Measurements from ENCODE around the gene UPK3BL2. TPM values are rescaled to one million over a fixed set of nuclear protein-coding genes. Genes with fewer than 3 reads are reported as not detected.
A peak's percentile ranks its signal among the peaks of the same experiment; 100 is the strongest.
"Not testable (repeated sequence)": the region's sequence is repeated elsewhere in the genome, so short reads cannot be mapped to it uniquely, and the experiment has no call there.

The UPK3BL2 gene, protein sequence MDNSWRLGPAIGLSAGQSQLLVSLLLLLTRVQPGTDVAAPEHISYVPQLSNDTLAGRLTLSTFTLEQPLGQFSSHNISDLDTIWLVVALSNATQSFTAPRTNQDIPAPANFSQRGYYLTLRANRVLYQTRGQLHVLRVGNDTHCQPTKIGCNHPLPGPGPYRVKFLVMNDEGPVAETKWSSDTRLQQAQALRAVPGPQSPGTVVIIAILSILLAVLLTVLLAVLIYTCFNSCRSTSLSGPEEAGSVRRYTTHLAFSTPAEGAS
- 14.1 and 19.2 TPM in 2 replicates for total RNA-seq

DNA sequence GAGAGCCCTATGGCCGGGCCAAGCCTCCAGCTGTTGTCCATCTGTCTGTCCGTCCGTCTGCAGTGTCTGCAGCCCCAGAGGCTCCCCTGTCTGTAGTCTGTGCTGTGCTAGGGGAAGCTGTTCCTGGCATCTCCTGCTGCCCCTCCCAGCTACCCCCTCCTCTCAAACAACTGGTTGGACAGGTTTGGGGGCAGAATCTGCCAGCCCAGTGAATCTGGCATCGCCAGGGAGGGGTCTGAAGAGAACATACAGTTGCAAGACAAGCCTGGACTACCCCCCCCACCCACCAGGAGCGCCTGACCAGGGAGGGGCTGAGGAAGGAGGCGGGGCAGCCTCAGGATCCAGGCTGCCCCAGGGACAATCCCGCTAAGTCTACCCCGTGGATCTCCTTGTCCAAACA is at the start of gene UPK3BL2:
UPK3BL2 (minus strand) TSS at position 101 of the 400 bp plus-strand sequence; CDS start at position 41, 60 bp downstream.
- H3K27ac Mint-ChIP-seq; H3K4me1 Mint-ChIP-seq; H3K36me3 Mint-ChIP-seq (ENCODE audit: low read depth); H3K9me3 Mint-ChIP-seq; H3K4me3 Mint-ChIP-seq; H3K27me3 Mint-ChIP-seq; DNase-seq; intact Hi-C loops (cut with micrococcal nuclease): not testable (repeated sequence)

DNA sequence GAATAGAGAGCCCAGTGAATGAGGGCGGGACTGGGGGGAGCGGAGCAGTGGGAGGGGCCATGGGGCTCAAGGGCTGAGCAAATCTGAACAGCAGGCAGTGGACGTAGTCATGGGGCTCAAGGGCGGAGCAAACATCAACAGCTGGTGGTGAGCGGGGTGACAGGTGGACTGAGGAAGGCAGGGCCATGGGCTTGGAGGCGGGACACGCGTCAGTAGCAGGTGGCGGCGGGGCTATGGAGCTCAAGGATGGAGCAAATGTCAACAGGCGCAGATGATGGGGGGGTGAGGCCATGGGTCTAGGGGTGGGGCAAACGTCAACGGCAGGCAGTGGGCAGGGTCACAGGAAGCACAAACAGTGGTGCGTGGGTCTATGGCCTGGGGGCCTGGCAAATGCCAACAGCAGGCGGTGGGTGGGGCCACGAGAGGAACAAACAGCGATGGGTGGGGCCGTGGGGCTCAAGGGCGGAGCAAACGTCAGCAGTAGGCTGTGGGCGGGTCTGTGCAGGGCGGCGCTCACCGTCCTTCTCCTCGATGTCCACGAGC is 49.1 kb upstream of the UPK3BL2 start:
- H3K4me1 Mint-ChIP-seq; H3K27me3 Mint-ChIP-seq; H3K27ac Mint-ChIP-seq; H3K4me3 Mint-ChIP-seq; intact Hi-C loops (cut with micrococcal nuclease); H3K9me3 Mint-ChIP-seq; H3K36me3 Mint-ChIP-seq (ENCODE audit: low read depth): not testable (repeated sequence)
- peak; percentile 70 for DNase-seq

DNA sequence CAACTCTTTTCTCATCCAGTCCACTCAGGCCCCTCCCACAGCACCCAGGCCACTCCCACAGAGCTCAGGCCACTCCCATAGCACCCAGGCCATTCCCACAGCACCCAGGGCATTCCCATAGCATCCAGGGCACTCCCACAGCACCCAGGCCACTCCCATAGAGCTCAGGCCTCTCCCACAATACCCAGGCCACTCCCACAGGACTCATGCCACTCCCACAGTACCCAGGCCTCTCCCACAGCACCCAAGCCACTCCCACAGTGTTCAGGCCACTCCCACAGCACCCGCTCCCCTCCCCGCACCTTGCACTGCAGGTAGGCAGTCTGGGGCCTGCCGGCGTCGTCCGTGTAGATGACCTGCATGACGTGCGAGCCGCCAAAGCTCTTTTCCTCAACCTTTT is 46.4 kb upstream of the UPK3BL2 start:
- H3K9me3 Mint-ChIP-seq; DNase-seq; H3K27me3 Mint-ChIP-seq; H3K4me3 Mint-ChIP-seq; H3K4me1 Mint-ChIP-seq; H3K27ac Mint-ChIP-seq; H3K36me3 Mint-ChIP-seq (ENCODE audit: low read depth); intact Hi-C loops (cut with micrococcal nuclease): not testable (repeated sequence)

DNA sequence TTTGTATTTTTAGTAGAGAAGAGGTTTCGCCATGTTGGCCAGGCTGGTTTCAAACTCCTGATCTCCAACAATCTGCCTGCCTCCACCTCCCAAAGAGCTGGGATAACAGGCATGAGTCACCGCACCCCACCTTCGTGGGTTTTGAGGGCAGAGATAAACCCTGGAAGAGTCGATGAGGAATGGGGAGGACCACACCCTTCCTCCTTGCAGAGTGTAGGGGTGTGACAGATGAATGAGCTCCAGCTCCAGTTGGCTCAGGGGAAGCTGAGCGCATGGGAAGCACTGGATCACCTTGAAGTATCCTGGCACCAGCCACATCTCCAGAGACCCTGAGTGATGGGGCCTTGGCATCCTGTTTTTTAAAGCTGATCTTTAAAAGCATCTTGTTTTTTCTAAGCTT is 40.0 kb upstream of the UPK3BL2 start:
- H3K27ac Mint-ChIP-seq; intact Hi-C loops (cut with micrococcal nuclease); H3K4me3 Mint-ChIP-seq; H3K36me3 Mint-ChIP-seq (ENCODE audit: low read depth); H3K27me3 Mint-ChIP-seq; H3K4me1 Mint-ChIP-seq; H3K9me3 Mint-ChIP-seq; DNase-seq: not testable (repeated sequence)

DNA sequence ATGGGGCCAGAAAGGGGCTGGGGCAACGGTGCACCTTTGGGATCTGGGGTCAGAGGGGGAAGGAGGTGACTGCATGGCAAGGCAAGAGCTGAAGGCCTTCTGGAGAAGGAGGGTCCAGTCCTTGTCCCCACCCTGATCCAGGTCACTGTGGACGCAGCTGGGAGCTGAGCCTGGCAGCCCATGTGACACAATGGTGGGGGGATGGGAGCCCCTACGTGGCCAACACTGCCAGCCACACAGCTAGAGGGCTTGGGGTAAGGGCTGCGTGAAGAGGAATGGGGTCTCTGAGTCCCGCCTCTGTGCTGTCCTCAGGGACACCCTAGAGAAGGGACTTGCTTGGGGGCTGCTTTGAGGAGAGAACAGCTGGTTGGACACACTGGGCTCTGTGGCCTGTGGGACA is 38.2 kb upstream of the UPK3BL2 start:
- H3K36me3 Mint-ChIP-seq (ENCODE audit: low read depth); H3K9me3 Mint-ChIP-seq; H3K4me3 Mint-ChIP-seq; H3K27ac Mint-ChIP-seq; DNase-seq; H3K4me1 Mint-ChIP-seq; intact Hi-C loops (cut with micrococcal nuclease); H3K27me3 Mint-ChIP-seq: not testable (repeated sequence)

DNA sequence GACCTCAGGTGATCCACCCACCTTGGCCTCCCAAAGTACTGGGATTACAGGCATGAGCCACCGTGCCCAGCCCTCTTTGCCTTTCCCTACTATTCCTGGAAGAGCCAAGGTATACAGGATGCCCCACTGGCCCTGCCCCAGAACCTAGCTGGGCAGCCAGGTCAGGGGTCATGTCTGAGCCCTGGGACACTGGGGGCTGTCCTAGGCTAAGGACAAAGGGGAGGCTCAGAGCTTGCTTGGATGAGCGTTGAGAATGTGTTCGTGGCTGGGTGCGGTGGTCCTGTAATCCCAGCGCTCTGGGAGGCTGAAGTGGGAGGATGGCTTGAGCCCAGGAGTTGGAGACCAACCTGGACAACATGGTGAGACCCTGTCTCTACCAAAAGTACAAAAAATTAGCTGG is 35.0 kb upstream of the UPK3BL2 start:
- H3K4me1 Mint-ChIP-seq; intact Hi-C loops (cut with micrococcal nuclease); H3K27me3 Mint-ChIP-seq; H3K9me3 Mint-ChIP-seq; H3K4me3 Mint-ChIP-seq; H3K36me3 Mint-ChIP-seq (ENCODE audit: low read depth); H3K27ac Mint-ChIP-seq: not testable (repeated sequence)
- DNase-seq = peak; percentile 57

DNA sequence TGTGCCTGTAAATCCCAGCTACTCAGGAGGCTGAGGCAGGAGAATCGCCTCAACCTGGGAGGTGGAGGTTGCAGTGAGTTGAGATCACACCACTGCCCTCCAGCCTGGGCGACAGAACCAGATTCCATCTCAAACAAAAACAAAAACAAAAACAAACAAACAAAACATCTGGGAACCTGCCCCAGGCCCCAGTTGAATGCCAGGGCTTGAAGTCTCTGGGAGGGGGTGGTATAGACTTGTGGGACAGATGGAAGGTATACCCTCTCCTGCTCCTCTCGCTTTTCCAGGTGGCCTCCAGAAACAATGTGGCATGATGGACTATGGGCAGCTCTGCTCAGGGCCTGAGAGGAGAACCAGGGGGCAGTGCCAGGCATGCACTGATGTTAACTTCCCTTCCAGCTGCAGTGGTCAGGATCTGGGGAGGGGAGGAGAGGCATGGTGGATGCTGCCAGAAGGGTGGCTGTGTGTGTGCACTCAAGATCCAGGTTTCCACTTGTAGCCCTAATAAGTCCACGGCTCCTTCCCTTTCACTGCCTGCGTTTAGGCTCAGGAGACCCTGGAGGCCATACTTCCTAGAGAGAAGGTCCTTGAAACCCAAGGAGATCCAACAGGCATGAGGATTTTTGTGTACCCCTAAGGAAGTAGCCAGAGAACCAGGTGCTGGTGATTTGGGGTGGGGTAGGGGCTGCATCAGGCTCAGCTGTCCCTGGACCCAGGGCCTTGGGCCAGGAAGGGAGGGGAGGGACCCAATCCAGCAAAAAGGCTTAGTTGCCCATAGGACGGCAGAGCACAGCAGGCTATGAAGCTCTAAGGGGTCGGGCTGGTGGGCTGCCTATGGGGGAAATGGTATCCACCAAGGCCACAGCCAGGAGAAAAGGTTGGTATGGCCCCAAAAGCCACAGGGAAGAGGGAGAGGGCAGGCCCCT is 34.1 kb upstream of the UPK3BL2 start:
- not testable (repeated sequence) for H3K36me3 Mint-ChIP-seq (ENCODE audit: low read depth)

DNA sequence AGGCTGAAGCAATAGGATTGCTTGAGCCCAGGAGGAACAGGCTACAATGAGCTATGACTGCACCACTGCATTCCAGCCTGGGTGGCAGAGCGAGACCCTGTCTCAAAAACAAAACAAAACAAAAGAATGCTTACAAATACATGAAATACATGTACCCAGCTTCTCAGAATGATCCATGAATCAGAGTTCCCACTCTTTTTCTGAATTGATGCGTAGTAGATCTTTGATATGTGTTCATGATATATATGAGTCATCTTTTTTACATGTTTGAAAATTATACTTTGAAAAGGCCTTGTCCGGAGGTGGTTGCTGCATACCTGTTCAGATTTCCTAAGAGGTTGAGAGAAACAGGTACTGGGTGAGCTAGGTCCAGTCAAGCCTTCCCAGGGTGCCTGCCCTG is 32.9 kb upstream of the UPK3BL2 start:
- H3K36me3 Mint-ChIP-seq (ENCODE audit: low read depth); H3K9me3 Mint-ChIP-seq; H3K4me1 Mint-ChIP-seq; intact Hi-C loops (cut with micrococcal nuclease); DNase-seq; H3K4me3 Mint-ChIP-seq; H3K27ac Mint-ChIP-seq; H3K27me3 Mint-ChIP-seq: not testable (repeated sequence)

More for the DNA sequence above, 34.1 kb upstream of the UPK3BL2 start:
- H3K4me3 Mint-ChIP-seq; H3K27me3 Mint-ChIP-seq; intact Hi-C loops (cut with micrococcal nuclease); H3K27ac Mint-ChIP-seq; H3K4me1 Mint-ChIP-seq; H3K9me3 Mint-ChIP-seq: not testable (repeated sequence)
- peak; percentile 65 for DNase-seq

DNA sequence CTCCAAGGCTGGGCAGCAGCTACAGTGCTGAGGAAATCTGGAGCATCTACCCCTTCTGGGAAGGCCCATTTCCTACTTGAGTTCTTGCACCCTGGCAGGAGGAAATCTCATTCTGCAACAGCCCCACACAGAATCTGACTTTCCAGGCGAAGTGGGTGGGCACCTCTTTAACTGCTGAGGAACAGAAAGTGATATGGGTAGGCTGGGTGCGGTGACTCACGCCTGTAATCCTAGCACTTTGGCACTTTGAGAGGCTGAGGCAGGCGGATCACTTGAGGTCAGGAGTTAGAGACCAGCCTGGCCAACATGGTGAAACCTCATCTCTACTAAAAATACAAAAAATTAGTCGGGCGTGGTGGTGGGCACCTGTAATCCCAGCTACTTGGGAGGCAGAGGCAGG is 31.1 kb upstream of the UPK3BL2 start:
- H3K36me3 Mint-ChIP-seq (ENCODE audit: low read depth); H3K27ac Mint-ChIP-seq; intact Hi-C loops (cut with micrococcal nuclease); H3K27me3 Mint-ChIP-seq; H3K4me1 Mint-ChIP-seq; DNase-seq; H3K4me3 Mint-ChIP-seq; H3K9me3 Mint-ChIP-seq: not testable (repeated sequence)

DNA sequence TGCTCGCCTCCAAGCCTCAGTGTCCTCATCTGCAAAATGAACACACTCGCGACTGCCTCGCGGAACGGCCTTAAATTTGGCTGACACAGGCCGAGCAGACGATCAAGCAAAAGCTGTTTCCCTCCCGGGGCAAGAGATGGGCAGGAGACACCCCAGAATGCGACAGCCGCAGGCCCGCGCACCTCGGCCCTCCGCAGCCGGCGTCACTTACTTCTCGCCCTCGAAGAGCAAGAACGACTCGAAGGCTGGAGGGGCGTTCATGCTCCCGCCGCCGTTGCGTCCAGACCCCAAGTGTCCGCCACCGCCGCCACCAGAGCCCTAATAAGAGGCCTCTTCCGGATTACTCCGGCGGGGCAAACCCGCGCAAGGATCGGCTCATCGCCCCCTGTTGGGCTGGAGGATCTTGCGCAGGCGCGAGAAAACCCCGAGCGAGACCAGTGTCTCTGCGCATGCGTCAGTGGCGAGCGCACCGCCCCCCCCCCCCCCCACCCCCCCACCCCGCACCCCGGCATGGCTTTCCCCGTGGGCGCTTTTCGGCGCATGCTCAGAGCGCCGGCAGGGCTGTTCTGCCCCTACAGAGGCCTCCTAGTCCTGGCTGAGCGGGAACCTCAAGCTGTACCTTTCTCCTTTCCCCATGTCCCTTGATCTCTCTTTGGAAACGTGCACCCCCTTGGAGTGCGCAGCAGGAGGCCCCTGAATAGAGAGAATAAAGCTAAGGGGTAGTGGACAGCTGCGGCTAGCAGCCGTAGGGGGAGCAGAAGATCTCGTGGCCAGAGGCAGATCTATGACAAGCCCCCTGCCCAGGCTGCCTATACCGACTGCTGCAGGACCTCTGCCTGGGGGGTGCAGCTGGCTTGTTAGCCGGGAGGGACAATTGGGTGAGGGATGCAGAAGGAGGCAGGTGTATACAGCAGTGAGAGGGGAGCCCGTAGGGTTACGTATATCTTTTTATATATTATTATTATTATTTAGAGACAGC is 29.1 kb upstream of the UPK3BL2 start, which contains the start of gene POLR2J3:
POLR2J3 (minus strand) TSS at position 323 of the 979 bp plus-strand sequence; CDS start at position 261, 62 bp downstream.
- peak within 1 kb of the TSS; percentile 93 for H3K27ac Mint-ChIP-seq
- H3K4me1 Mint-ChIP-seq; H3K9me3 Mint-ChIP-seq; H3K36me3 Mint-ChIP-seq (ENCODE audit: low read depth); intact Hi-C loops (cut with micrococcal nuclease); H3K27me3 Mint-ChIP-seq: not testable (repeated sequence)
- peak within 1 kb of the TSS; percentile 91 for H3K4me3 Mint-ChIP-seq
- peak; percentile 100 for DNase-seq

DNA sequence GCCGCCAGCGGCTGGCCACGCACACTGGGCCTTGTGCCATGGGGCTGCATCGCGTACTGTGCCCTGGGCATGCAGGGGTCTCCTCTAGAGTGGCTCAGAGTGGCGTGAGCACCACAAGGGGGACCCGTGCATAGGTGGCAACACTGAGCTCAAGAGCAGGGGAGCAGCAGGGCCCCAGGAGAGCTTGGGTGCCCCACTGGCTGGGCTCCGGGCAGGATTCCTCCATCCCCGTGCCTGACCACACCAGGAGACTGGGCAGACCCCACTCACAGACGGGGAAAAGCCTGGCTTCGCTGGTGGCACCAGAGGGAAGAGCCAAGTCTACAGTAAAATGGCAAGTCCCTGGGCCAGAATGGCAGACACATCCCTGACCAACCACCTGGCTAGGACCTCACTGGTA is 25.1 kb upstream of the UPK3BL2 start:
- H3K36me3 Mint-ChIP-seq (ENCODE audit: low read depth); H3K27ac Mint-ChIP-seq; H3K27me3 Mint-ChIP-seq; H3K4me3 Mint-ChIP-seq; intact Hi-C loops (cut with micrococcal nuclease); H3K4me1 Mint-ChIP-seq; H3K9me3 Mint-ChIP-seq: not testable (repeated sequence)
- DNase-seq = peak; percentile 50

DNA sequence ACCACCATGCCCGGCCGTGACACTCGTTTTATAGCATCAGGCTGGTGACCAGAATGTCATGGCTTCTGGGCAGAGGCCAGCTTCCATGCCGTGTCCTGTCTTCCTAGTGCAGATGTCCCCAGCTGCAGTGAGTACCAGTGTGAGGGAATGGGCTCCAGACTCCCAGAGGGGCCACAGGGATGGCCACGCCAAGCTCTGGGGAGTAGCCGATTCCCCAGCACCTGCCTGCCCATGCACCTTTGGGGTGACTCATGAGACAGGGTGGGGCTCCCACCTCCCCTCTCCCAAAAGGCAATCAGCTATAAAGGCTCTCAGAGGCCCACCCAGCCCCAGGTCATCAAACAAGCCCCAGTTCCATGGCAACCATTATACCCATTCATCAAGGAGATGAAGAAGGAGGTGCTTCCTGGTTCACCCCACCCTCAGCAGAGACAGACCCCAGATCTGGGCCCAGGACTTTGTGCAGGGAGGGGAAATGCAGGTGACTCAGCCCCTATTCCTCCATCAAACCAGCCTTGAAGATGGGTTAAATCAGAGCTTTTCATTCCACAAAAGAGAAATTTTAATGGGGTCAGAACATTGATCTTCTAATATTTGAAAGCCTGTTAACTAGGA is 7.4 kb upstream of the UPK3BL2 start, which contains the start of gene SPDYE2:
SPDYE2 (plus strand) TSS at position 419 of the 615 bp plus-strand sequence. CDS start 2,030 bp downstream, outside the sequence.
- H3K4me1 Mint-ChIP-seq; H3K27ac Mint-ChIP-seq; H3K9me3 Mint-ChIP-seq; H3K36me3 Mint-ChIP-seq (ENCODE audit: low read depth); H3K27me3 Mint-ChIP-seq; H3K4me3 Mint-ChIP-seq; intact Hi-C loops (cut with micrococcal nuclease): not testable (repeated sequence)
- peak; percentile 21 for DNase-seq

DNA sequence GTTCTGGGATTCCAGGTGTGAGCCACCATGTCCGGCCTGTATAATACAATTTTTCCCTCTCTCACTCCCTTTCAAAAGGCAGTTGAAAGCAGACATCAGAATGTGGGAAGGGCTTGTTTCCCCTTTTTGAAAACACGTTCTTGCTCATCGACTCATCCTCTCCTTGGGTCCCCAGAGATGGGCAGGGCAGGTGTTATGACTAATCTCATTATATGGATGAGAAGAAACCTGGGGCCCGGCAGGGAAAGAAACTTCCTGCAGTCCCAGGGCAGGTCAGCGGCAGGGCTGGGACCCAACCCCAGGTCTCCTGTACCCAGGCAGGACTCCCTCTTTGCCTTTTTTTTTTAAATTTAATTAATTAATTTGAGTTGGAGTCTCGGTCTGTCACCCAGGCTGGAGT is 2.9 kb upstream of the UPK3BL2 start:
- H3K27ac Mint-ChIP-seq; H3K4me1 Mint-ChIP-seq; H3K36me3 Mint-ChIP-seq (ENCODE audit: low read depth); H3K4me3 Mint-ChIP-seq; H3K9me3 Mint-ChIP-seq; H3K27me3 Mint-ChIP-seq; intact Hi-C loops (cut with micrococcal nuclease): not testable (repeated sequence)
- DNase-seq = peak; percentile 7
